Measurements from ENCODE around the gene LAMA3.
A peak's percentile ranks its signal among the peaks of the same experiment; 100 is the strongest.

LAMA3 gene

DNA sequence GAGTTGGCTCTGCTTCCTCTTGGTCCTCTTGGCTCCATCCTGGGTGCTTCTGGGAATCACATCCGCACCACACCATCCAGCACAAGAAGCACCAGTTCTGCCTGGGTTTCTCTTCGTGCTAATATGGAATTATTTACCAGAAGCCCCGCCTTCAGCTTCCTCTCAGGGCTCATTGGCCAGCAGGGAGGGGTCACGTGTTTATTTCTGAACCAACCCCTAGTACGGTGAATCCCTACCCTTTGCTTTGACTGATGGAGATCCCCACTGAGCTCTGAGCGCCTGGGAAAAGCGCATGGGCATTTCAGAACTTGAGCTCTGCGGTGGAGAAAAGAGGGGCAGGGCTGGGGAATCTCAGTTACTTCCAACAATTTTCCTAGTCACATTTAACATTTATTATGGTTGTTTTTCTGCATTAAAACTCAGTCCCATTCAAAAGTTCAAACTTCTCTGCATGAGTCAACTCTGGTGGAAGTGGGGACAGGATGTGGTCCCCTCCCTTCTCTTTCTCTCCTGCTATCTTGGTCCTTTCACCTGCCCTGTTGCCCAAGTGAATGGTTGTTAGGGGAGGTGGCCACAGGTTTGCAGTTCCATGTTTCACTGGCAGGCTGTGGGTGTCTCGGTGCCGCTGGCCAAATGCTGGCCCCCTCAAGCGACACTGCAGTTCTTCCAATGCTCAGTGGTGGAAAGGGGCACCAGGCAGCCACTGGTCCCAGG is 248.9 kb downstream of the LAMA3 start:
- DNase-seq (ENCODE audit: low spot score) = no peak

DNA sequence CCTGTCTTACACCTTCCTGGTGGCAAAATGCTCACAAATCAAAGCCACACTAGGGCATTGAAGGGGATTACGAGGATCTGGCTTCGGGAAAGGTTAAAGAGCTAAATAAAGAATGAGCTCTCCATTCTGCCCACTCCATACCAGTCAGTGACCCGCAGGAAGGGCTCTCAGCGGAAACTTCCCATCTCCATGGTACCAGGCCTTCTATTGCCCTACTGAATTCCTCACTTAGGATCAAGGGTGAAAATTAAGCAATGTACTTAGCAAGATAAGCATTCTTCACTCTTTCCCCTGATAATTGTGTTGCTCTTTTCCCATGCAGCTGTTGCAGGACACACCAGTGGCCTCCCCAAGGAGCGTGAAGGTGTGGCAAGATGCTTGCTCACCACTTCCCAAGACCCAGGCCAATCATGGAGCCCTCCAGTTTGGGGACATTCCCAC is 249.7 kb downstream of the LAMA3 start:
- no peak for DNase-seq (ENCODE audit: low spot score)

DNA sequence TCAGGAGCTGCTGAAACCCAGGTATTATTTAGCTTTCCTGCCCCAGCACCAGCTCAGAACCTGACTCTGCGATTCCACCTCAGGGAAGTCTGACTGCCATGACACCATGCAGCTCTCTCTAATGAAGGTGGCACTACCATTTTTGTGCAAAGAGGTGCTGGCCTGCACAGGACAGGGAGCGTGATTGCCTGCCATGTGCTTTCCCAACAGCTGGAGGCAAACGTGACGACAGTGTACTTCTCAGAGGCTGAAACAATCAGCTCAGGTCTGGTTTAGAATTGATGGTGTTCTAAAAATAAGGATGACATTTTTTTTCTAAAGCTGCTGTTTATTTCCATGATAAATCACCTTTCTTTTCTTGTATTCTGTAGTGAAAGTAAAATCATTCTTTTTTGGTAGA is 250.1 kb downstream of the LAMA3 start:
- DNase-seq (ENCODE audit: low spot score) = no peak

DNA sequence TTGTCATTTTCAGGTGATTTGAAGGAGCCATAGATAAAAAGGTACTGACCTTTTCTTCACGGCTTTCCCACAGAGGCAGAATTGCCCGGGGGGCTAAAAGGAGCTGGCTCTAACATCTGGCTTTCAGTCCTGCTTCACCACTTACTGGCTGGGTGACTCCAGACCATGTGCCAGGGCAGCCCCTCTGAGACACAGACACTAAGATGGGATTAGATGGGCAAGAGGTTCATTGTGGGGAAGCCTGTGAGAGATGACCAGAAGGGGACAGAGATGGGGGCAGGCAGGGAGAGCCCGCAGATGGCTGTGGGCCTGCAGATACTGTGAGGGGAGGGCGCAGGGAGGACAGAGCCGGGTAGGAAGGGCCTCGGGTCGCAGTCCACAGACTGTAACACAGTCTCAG is 250.6 kb downstream of the LAMA3 start:
- no peak for DNase-seq (ENCODE audit: low spot score)

DNA sequence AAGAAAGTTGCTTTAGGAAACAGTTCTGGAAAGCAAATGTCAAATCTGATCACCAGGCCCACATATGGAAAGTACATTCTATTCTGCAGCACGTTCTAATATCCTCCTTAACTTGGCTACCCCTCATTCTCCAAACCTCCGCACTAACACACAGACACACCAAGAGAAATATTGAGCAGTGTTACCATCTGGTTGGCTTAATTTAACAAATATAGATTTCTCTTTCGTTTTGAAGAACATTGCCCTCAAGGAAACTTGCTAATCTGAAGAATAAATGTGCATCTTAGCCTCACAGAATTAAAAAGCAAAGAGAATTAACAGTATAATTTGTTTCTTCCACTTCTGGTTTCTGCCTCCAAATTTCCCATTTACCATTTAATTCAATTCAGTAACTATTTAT is 252.5 kb downstream of the LAMA3 start:
- no peak for DNase-seq (ENCODE audit: low spot score)

DNA sequence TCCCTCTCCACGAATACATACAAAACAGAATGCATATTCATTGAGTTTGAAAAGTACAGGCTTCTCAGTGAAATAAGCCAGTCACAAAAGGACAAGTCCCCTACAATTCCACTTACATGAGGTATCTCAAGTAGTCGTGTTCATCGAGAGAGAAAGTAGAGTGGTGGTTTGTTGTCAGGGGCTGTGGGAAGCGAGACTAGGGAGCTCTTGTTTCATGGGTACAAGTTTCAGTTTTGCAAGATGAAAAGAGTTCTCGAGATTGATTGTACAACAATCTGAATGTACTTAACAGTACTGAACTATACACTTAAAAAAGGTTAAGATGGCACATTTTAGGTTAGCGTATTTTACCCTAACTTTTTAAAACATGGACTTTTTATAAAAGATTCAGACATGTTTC is 253.9 kb downstream of the LAMA3 start:
- no peak for DNase-seq (ENCODE audit: low spot score)

DNA sequence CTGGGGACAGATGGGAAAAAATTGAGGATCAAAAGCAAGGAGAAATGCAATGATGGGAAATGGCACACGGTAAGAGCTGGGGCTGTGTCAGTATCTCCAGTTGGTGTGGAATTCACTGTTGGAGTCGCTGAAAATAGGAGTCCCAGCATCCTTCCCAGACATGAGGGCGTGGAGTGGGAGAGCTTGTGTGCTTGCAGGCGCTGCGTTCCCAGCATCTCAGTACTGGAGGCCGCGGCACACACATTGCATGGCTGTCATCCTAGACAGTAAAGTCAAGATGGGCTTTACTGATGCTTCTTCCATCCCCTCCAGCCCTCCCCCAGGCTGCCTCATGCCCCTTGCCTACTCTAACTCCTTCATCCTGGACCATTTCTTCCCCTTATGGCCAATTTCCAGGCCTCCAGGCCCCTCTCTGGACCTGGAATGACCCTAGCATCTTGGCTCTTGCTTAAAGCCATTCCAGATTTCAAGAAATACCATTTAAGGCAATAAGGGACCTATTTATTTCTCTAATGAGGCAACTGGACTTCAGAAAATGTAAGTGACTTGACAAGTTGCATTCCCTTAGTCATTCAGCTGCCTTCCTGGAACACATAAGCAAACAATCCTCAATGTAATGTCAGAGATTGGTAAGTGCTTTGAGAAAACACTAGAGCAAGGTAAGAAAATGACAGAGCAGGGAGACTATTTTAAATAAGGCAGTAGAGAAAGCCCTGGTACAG is 254.8 kb downstream of the LAMA3 start:
- peak; percentile 76 for DNase-seq (ENCODE audit: low spot score)

DNA sequence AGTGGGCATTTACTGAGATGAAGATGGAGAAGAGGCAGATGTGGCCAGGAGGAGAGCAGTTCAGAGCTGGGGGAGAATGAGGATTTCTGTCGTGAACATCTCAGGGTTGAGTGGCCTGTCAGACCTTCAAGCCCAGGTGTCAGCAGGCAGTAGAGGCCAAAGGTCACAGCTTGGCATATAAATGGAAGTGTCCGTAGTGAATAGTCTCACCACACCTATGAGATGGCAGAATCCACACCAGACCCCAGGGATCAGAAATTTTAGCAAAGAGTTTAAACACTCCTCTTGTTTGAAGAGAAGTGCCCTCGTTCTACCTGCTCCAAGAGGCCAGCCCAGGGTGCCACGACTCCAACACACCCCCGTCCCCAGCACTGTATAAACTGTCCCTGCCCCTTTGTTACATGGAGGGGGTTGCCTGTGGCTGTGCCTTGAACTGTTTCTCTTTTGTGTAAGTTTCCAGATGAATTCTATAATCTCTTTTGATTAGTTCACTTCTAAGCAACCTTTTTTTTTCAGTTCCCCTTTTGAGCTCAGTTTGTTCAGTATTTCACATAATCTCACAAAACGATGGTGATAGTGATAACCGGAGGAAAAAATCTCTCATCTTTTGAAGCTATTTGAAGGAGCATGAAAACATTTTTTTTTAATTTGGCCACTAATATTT is 256.3 kb downstream of the LAMA3 start:
- no peak for DNase-seq (ENCODE audit: low spot score)

DNA sequence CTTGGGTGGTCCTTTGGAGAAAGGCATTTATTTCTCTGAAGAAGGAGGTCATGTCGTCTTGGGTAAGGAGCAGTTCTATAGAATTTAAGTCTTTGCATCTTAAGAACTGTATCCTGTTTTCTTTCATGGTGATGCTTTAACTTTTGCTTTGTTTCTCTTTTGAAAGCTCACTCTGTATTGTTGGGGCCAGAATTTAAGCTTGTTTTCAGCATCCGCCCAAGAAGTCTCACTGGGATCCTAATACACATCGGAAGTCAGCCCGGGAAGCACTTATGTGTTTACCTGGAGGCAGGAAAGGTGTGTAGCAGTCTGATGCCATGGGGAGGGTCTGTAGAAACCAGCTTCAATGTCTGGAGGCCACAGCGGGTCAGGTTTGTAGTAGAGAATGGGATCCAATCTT is 260.6 kb downstream of the LAMA3 start:
- no peak for DNase-seq (ENCODE audit: low spot score)

DNA sequence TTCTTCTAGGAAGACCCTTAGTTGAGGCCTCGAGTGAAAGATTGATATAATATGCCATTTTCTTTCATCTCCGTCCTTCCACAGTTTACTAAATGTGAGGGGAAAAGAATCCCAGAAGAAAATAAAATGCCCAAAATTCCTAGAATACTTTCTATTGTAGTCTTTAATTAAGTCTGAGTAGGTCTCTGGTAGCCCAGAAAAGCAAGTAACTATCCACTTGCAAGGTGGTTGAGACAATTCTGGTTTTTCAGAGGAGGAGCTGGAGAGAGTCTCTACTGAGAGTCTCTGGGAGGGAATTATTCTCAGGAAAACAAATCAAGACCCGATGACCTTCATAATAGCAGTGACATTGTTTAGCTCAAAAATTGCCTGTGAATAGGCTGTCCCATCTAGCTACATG is 261.4 kb downstream of the LAMA3 start:
- DNase-seq (ENCODE audit: low spot score) = no peak

DNA sequence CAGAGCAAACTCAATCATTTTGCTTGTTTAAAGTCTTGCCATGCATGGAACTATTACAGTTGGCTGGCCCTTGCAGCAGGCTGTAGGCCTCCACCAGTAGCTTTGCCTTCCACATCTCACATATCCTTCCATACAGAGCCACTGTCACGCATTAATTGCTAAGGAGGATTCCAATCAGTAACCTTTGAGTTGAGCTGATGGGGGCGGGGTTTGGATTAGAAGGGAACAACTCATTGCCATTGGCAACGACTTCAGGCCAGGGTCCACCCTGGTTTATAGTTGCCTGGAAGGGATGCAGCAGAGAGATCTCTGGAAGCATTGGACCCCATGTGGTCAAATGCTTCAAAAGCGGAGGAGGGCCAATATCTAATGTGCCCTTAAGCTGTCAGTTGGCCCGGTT is 262.0 kb downstream of the LAMA3 start:
- no peak for DNase-seq (ENCODE audit: low spot score)

DNA sequence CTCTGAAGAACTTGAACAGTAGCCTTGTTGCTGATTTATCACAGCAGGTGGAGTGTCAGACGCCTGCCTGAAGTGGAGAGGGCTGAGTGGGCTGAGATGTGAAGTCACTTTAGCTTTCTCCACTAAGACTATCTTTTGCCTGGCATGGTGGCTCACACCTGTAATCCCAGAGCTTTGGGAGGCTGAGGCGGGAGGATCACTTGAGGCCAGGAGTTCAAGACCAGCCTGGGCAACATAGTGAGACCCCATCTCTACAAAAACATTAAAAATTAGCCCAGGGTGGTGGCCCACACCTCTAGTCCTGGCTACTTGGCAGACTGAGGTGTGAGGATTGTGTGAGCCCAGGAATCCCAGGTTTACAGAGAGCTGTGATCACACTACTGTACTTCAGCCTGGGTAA is 264.7 kb downstream of the LAMA3 start:
- no peak for DNase-seq (ENCODE audit: low spot score)

DNA sequence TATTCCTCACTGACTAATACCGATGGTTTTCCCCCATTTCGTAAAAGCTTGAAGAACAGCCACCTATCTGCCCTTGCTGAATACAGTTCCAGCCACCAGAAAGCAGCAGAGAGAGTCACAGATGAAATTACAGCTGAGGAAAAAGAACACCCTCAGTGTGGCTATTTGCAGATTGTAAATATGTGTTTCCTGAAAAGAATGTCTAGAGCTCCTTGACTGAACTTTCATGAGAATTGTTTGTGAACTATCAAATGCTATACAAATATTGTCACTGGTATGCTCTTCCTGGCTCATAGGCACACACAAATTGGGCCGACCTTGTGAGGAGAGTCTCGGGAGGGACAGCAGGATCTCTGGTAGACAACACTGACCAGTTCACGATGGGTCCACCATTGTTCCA is 267.2 kb downstream of the LAMA3 start:
- DNase-seq (ENCODE audit: low spot score) = no peak

DNA sequence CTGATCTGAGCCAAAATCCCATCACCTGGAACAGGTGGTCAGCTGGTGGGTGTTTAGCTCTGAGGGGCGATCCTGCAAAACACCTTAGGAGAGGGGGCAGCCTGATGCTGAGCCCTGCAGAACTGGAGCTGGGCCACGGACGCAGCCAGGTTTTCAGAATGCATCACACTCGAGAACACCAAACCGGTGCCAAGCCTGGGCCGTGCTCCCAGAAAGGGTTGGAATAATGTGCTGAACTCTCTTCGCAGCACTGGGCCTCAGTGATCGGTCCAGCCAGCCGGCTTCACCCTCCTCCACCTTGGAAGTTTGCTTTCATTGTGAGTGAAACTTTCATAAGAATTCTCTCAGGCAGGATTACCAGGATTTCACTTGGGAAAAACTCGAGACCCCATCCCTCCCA is 268.8 kb downstream of the LAMA3 start:
- peak; percentile 70 for DNase-seq (ENCODE audit: low spot score)

DNA sequence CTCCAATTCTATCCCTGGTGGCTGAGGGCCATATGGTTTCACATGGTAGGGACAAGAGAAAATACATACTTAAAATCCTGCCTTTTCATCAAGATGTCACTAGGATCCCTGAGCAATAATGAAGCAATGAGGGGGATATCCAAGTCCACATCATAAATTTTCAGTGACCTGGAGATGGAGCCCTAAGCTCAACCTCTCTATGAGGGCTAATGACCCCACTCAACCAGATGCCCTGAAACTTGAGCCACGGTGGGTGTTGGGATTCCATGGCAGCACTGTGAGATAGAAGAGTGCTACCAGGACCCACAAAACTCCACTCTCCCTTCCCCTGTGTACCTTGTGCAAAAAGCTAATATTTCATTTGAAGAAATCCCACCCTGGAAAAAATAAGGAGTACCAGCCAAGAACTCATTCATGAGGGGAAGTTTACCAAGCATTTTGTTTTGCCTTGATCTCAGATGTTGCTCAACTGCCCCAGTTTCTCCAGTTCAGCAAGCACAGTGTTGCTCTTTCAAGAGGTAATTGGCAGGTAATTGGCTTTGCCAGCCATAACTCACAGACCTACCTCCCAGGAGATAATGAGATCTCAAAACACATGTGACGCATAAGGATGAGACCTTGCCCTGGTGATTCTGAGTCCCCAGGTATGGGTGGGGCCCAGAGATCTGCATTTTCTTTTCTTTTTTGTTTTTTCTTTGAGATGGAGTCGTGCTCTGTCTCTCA is 274.4 kb downstream of the LAMA3 start:
- no peak for DNase-seq (ENCODE audit: low spot score)

DNA sequence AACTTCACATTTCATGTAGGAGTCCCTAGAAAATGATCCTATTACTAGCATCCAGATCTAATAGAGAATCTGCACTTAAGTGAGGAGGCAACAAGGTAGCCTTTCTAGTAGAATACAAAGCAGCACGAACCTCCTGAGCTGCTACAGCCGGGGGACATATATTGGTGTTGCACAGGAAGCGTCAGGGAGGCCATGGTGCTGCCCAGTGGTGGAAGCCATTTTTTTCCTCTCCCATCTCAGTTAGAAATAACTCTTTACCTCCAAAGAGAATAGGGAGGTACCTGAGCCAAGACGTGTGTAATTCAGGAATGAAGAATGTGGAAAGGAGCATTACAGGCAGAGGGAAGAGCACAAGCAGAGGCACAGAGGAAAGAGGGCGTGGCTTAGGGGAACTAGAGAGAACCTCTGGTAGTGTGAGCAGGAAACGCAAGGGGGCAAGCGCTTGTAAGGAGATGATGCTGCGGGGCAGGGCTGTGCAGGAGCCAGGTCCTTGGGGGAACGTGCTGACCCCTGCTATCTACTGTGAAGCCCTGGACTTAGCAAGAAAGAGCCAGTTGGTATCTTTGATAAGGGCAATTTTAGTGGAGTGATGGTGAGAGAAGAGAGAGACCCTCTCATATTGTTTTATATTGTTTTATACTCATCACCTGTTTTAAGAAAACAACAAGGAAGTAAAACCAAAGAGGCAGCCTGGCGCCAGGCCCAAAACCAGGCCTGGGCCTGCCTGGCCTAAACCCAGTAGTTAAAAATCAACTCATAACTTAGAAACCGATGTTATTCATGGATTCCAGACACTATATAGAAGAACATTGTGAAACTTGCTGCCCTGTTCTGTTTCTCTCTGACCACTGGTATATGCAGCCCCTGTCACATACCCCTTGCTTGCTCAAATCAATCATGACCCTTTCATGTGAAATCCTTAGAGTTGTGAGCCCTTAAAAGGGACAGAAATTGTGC is 275.3 kb downstream of the LAMA3 start:
- no peak for DNase-seq (ENCODE audit: low spot score)

DNA sequence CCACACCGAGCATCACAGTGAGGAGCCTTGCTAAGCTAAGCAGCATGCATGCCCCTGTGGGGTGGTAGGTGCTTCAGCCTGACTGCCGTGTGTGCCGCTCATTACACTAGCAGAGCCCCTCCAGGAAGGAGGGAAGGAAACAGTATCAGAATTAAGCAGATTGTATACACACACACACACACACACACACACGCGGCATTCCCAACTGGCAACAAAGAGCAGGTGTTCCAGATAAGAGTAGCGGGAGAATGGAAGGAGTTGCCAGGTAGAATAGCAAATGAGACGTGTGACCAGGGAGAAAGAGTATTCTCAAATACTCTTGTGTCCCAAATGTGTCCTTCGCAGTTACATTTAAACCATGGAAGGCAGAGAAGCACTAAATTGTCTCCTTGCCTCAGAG is 277.7 kb downstream of the LAMA3 start:
- no peak for DNase-seq (ENCODE audit: low spot score)

DNA sequence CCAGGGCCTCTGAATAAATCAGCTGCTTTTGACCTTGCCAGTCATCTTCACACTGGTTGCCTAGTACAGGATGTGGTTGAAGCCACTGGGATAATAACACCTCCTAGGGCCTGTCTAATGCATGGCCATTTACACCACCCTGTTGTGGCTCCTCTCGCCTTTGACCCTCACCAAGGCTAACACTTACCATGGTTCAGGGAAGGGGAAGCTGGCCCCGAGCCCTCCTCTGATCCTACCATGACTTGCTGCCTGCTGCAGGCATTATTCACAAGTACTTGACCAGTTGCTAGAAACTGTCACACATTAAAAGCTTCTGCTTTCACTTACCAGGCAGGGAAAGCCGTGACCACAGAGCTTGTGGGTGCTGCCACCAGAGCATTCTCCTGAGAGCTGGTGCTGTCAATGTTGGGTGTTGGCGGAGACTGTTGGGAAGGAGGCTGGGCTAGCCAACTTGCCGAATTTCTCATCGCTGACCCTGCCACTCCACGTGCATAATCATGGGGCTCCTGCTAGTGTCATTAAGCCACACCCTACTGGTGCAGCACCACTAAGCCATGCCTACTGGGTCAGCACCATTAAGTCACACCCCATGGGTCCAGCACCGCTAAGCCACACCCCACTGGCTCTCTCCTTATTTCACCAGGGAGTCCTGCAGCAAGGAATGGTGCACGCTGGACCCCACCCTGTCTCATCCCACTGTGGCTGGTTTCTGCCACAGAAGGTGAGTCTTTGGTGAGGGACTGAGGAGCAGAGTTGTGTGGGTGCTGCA is 278.3 kb downstream of the LAMA3 start:
- no peak for DNase-seq (ENCODE audit: low spot score)

DNA sequence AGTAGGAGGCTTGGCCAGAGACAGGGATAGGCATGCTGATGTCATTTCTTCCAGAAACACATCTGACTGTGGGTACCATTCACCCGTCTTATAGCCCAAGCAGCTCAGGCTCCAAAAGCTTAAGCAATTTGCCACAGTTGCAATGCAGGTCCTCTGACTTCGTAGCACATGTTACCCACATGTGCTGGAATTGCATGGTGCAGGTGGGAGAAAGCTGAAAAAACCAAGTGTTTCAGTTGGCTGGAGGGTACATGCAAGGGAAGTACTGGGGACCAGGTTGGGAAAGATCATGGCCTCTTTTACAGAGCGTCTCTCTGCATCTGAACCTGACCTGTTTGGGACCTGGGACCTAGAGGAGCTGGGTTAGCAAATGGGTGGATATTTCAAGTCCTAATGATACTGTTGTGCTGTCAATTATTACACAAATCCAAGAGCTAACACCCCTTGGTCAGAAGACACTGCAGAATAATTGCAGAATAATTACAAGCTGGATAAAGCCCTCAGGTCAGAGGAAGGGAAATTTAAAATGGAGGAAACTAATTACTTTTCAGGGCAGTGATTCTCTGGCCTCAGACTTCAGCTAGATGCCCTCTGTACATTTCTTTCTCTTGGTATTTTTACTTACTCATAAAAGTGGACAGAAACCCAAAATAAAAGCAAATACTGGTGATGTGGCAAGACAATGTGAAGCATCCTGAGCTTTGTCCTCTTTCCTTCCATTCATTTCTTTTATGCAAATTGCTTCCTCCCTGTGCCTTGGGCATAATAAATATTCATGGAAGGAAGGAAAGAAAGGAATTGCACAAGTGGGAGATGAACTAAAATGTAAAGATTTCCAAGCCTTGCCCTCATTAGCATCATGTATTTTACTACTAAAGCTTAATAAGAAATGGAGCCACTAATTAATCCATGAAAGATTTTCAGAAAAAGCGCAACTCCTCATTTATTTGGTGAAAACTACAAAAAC is 279.7 kb downstream of the LAMA3 start:
- no peak for DNase-seq (ENCODE audit: low spot score)

DNA sequence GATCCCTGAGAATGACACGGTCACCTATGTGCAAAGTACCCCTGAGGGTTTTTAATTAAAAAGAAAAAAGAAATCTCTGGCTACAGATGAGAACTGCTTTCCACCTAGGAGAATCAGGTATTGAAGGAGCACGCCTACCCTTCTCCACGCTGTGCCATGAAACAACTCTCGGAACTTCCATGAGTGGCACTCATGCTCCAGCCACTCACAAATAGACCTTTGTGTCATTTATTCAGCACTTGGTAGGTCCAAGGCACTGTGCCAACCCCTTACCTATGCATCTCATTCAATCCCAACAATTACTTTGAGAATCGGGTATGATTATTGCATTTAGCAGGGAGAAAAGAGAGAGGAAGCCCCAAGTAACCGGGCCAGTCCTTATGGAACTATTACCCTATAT is 280.4 kb downstream of the LAMA3 start:
- no peak for DNase-seq (ENCODE audit: low spot score)

Data from AG20443 (cell line).